Activated CD4-positive, alpha-beta T cell treated with anti-CD3 and anti-CD28 coated beads, Interleukin-2, Interleukin-4, amounts not matched to agents 100 ng/mL and 50 ng/mL, durations not matched to agents 16 hours and 8 hours (primary cell): ENCODE data around the gene PRKN.

Experiments used
- DNase-seq: peaks from one replicate; pipeline ENCODE4 v3.0.0-alpha.2; 2020; ENCODE audit warnings: low spot score

The PRKN gene

GRCh38 chr6:162373192-162373591, 354.4 kb downstream of the PRKN start:
- DNase-seq: no peak

GRCh38 chr6:162372106-162372505, 355.5 kb downstream of the PRKN start:
- DNase-seq: no peak

GRCh38 chr6:162371121-162371520, 356.4 kb downstream of the PRKN start:
- no peak for DNase-seq

- no peak for DNase-seq
Observed at GRCh38 chr6:162369091-162369490, 358.5 kb downstream of the PRKN start.

GRCh38 chr6:162364488-162364887, 363.1 kb downstream of the PRKN start:
- no peak for DNase-seq

- DNase-seq: no peak
Observed at GRCh38 chr6:162363757-162364156, 363.8 kb downstream of the PRKN start.

GRCh38 chr6:162360901-162361567, 366.5 kb downstream of the PRKN start:
- DNase-seq: no peak

GRCh38 chr6:162358625-162359024, 368.9 kb downstream of the PRKN start:
- DNase-seq: no peak

- DNase-seq: no peak
Observed at GRCh38 chr6:162345051-162345511, 382.5 kb downstream of the PRKN start.

GRCh38 chr6:162344646-162345010, 382.9 kb downstream of the PRKN start:
- no peak for DNase-seq

- DNase-seq: no peak
Observed at GRCh38 chr6:162343936-162344645, 383.5 kb downstream of the PRKN start.

GRCh38 chr6:162343198-162343935, 384.2 kb downstream of the PRKN start:
- DNase-seq: no peak

- DNase-seq: no peak
Observed at GRCh38 chr6:162337412-162337811, 390.2 kb downstream of the PRKN start.

GRCh38 chr6:162336359-162336758, 391.2 kb downstream of the PRKN start:
- DNase-seq: no peak

- no peak for DNase-seq
Observed at GRCh38 chr6:162332365-162332764, 395.2 kb downstream of the PRKN start.

GRCh38 chr6:162331911-162332310, 395.7 kb downstream of the PRKN start:
- DNase-seq: no peak

- DNase-seq: no peak
Observed at GRCh38 chr6:162325826-162326225, 401.7 kb downstream of the PRKN start.

- no peak for DNase-seq
Observed at GRCh38 chr6:162325051-162325450, 402.5 kb downstream of the PRKN start.

GRCh38 chr6:162315291-162315690, 412.3 kb downstream of the PRKN start:
- no peak for DNase-seq

- no peak for DNase-seq
Observed at GRCh38 chr6:162313922-162314660, 413.5 kb downstream of the PRKN start.

- DNase-seq: no peak
Observed at GRCh38 chr6:162307865-162308264, 419.7 kb downstream of the PRKN start.

- DNase-seq: no peak
Observed at GRCh38 chr6:162306616-162307015, 420.9 kb downstream of the PRKN start.
